ENCODE results near the gene AKT3.

Gene AKT3

DNA sequence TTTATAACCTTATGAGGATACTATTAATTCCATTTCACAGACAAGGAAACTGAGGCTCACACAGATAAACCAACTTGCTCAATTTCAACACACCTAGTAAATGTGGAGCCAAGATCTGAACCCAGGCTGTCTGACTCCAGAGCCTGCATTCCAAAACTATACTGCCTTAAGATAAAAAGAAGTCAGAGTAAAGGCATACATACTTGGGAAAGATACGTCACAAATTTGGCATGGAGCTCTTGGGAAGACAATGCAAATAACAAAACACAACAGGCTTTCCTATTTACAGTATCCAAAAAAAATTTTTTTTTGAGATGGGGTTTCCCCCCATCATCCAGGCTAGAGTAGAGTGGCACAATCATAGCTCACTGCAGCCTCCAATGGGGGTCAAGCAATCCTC, 5.9 kb downstream of the AKT3 start:
- Histone ChIP-seq H2BK120ac (ENCODE audit: low read depth, low read length) (no peak overlapping the region), H2AFZ (ENCODE audit: low read length) (no peak overlapping the region), H3K9ac (ENCODE audit: low read depth, low read length, poor library complexity) (no peak overlapping the region), H2BK15ac (ENCODE audit: low read length) (no peak overlapping the region), H3K18ac (ENCODE audit: low read length) (no peak overlapping the region), H3K36me3 (replicated peaks in 1 of 2; ENCODE audit: control insufficient read depth in 2 of 2, insufficient read depth in 2 of 2, low read length in 2 of 2) (peaks cover 0 to 29% of the 10 kb centered on the region in 2 donors), H3K27ac (replicated peaks; ENCODE audit: low read length) (no peak overlapping the region), H3K4me1 (ENCODE audit: control insufficient read depth in 2 of 2, insufficient read depth in 1 of 2, low read depth in 1 of 2, low read length in 2 of 2) (peaks cover 2 to 16% of the 10 kb centered on the region in 2 donors), H3K4me3 (ENCODE audit: low read length in 2 of 2) (no peak overlapping the region), H3K4me2 (ENCODE audit: insufficient read depth, low read length, poor library complexity, severe bottlenecking) (no peak overlapping the region), H4K91ac (ENCODE audit: low read depth, low read length, poor library complexity) (no peak overlapping the region), H3K9me3 (replicated peaks in 1 of 2; ENCODE audit: control insufficient read depth in 2 of 2, insufficient read depth in 1 of 2, low read depth in 1 of 2, low read length in 2 of 2) (peaks cover 0 to 28% of the 10 kb centered on the region in 2 donors), H3K14ac (ENCODE audit: low read length) (no peak overlapping the region), H2AK5ac (ENCODE audit: low read depth, low read length) (no peak overlapping the region), H4K8ac (ENCODE audit: low read depth, low read length) (no peak overlapping the region), H3K23ac (ENCODE audit: low read depth, low read length, poor library complexity) (no peak overlapping the region), H2BK12ac (ENCODE audit: low read length) (no peak overlapping the region), H2BK5ac (ENCODE audit: low read length) (no peak overlapping the region), H3K79me1 (ENCODE audit: low read depth, low read length) (peaks cover 2% of the 10 kb centered on the region), H3K27me3 (ENCODE audit: control insufficient read depth in 3 of 3, insufficient read depth in 3 of 3, low read depth in 1 of 3, low read length in 3 of 3) (no peaks in the 10 kb centered on the region), H3K4ac (ENCODE audit: low read length) (no peak overlapping the region)
- no CpG with 5 or more reads among the region's 1 CpG for WGBS, 2 donors (ENCODE audit: extremely low coverage in 2 of 2, insufficient read length in 2 of 2, insufficient replicate concordance in 1 of 2)
- DNase-seq (ENCODE audit: low spot score), result no peak

GRCh38 chr1:243842978-243843511, 7.0 kb downstream of the AKT3 start:
- H3K27me3 ChIP-seq (ENCODE audit: control insufficient read depth in 3 of 3, insufficient read depth in 3 of 3, low read depth in 1 of 3, low read length in 3 of 3), result no peaks in the 10 kb centered on the region
- H2BK120ac ChIP-seq (ENCODE audit: low read depth, low read length), result no peak overlapping the region
- no peak for DNase-seq (ENCODE audit: low spot score)
- peak overlapping the region; percentile 15 for H3K27ac ChIP-seq (replicated peaks; ENCODE audit: low read length)
- no peak overlapping the region for H2BK5ac ChIP-seq (ENCODE audit: low read length)
- peaks cover 0 to 37% of the 10 kb centered on the region in 2 donors for H3K36me3 ChIP-seq (replicated peaks in 1 of 2; ENCODE audit: control insufficient read depth in 2 of 2, insufficient read depth in 2 of 2, low read length in 2 of 2)
- no peak overlapping the region for H4K91ac ChIP-seq (ENCODE audit: low read depth, low read length, poor library complexity)
- no peak overlapping the region for H2AK5ac ChIP-seq (ENCODE audit: low read depth, low read length)
- peaks cover 2 to 16% of the 10 kb centered on the region in 2 donors for H3K4me1 ChIP-seq (ENCODE audit: control insufficient read depth in 2 of 2, insufficient read depth in 1 of 2, low read depth in 1 of 2, low read length in 2 of 2)
- 100% methylated on average over 1 of the region's 4 CpGs; no CpG with 5 or more reads in 1 of the 2 donors for WGBS, 2 donors (ENCODE audit: extremely low coverage in 2 of 2, insufficient read length in 2 of 2, insufficient replicate concordance in 1 of 2)
- peaks cover 2% of the 10 kb centered on the region for H3K79me1 ChIP-seq (ENCODE audit: low read depth, low read length)
- H3K4ac ChIP-seq (ENCODE audit: low read length), result no peak overlapping the region
- H3K23ac ChIP-seq (ENCODE audit: low read depth, low read length, poor library complexity), result no peak overlapping the region
- no peak overlapping the region for H2BK12ac ChIP-seq (ENCODE audit: low read length)
- H2AFZ ChIP-seq (ENCODE audit: low read length), result no peak overlapping the region
- no peak overlapping the region for H4K8ac ChIP-seq (ENCODE audit: low read depth, low read length)
- H3K9me3 ChIP-seq (replicated peaks in 1 of 2; ENCODE audit: control insufficient read depth in 2 of 2, insufficient read depth in 1 of 2, low read depth in 1 of 2, low read length in 2 of 2), result peaks cover 0 to 38% of the 10 kb centered on the region in 2 donors
- no peak overlapping the region for H3K4me2 ChIP-seq (ENCODE audit: insufficient read depth, low read length, poor library complexity, severe bottlenecking)
- no peak overlapping the region for H3K18ac ChIP-seq (ENCODE audit: low read length)
- H3K9ac ChIP-seq (ENCODE audit: low read depth, low read length, poor library complexity), result no peak overlapping the region
- no peak overlapping the region for H3K14ac ChIP-seq (ENCODE audit: low read length)
- H2BK15ac ChIP-seq (ENCODE audit: low read length), result no peak overlapping the region
- H3K4me3 ChIP-seq (ENCODE audit: low read length in 2 of 2), result no peak overlapping the region

- no peak overlapping the region for H2BK120ac ChIP-seq (ENCODE audit: low read depth, low read length)
- no peak overlapping the region for H2BK12ac ChIP-seq (ENCODE audit: low read length)
- H4K8ac ChIP-seq (ENCODE audit: low read depth, low read length), result no peak overlapping the region
- no peak for DNase-seq (ENCODE audit: low spot score)
- peaks cover 2 to 9% of the 10 kb centered on the region in 2 donors for H3K4me1 ChIP-seq (ENCODE audit: control insufficient read depth in 2 of 2, insufficient read depth in 1 of 2, low read depth in 1 of 2, low read length in 2 of 2)
- no peak overlapping the region for H2BK15ac ChIP-seq (ENCODE audit: low read length)
- no peak overlapping the region for H3K27ac ChIP-seq (replicated peaks; ENCODE audit: low read length)
- H2AFZ ChIP-seq (ENCODE audit: low read length), result no peak overlapping the region
- peaks cover 0 to 47% of the 10 kb centered on the region in 2 donors for H3K9me3 ChIP-seq (replicated peaks in 1 of 2; ENCODE audit: control insufficient read depth in 2 of 2, insufficient read depth in 1 of 2, low read depth in 1 of 2, low read length in 2 of 2)
- no CpG with 5 or more reads among the region's 5 CpGs for WGBS, 2 donors (ENCODE audit: extremely low coverage in 2 of 2, insufficient read length in 2 of 2, insufficient replicate concordance in 1 of 2)
- peaks cover 2% of the 10 kb centered on the region for H3K79me1 ChIP-seq (ENCODE audit: low read depth, low read length)
- no peak overlapping the region for H4K91ac ChIP-seq (ENCODE audit: low read depth, low read length, poor library complexity)
- no peak overlapping the region for H3K4me2 ChIP-seq (ENCODE audit: insufficient read depth, low read length, poor library complexity, severe bottlenecking)
- no peaks in the 10 kb centered on the region for H3K27me3 ChIP-seq (ENCODE audit: control insufficient read depth in 3 of 3, insufficient read depth in 3 of 3, low read depth in 1 of 3, low read length in 3 of 3)
- H3K9ac ChIP-seq (ENCODE audit: low read depth, low read length, poor library complexity), result no peak overlapping the region
- H3K4ac ChIP-seq (ENCODE audit: low read length), result no peak overlapping the region
- H3K4me3 ChIP-seq (ENCODE audit: low read length in 2 of 2), result no peak overlapping the region
- H3K14ac ChIP-seq (ENCODE audit: low read length), result no peak overlapping the region
- H3K18ac ChIP-seq (ENCODE audit: low read length), result no peak overlapping the region
- H3K23ac ChIP-seq (ENCODE audit: low read depth, low read length, poor library complexity), result no peak overlapping the region
- H2AK5ac ChIP-seq (ENCODE audit: low read depth, low read length), result no peak overlapping the region
- peaks cover 0 to 44% of the 10 kb centered on the region in 2 donors for H3K36me3 ChIP-seq (replicated peaks in 1 of 2; ENCODE audit: control insufficient read depth in 2 of 2, insufficient read depth in 2 of 2, low read length in 2 of 2)
- no peak overlapping the region for H2BK5ac ChIP-seq (ENCODE audit: low read length)
Measured at GRCh38 chr1:243842161-243842560, 7.9 kb downstream of the AKT3 start.

DNA sequence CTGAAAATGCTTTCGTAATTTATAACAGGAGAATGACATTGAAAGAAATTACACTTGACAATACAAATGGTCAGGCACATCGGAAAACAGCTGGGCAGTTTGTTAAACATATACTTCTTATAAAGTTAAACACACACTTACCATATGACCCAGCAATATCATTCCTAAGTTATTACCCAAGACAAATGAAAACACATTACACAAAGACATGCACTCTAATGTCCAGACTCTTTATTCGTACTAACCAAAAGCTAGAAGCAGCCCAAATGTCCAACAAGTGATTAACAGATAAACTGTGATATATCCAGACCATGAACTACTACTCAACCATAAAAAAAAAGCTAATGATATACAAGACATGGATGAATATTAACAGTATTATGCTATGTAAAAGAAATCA, 8.5 kb downstream of the AKT3 start:
- no peak overlapping the region for H2BK5ac ChIP-seq (ENCODE audit: low read length)
- no peak overlapping the region for H3K23ac ChIP-seq (ENCODE audit: low read depth, low read length, poor library complexity)
- no peak overlapping the region for H3K27ac ChIP-seq (replicated peaks; ENCODE audit: low read length)
- peaks cover 2 to 52% of the 10 kb centered on the region in 2 donors for H3K9me3 ChIP-seq (replicated peaks in 1 of 2; ENCODE audit: control insufficient read depth in 2 of 2, insufficient read depth in 1 of 2, low read depth in 1 of 2, low read length in 2 of 2)
- peaks cover 2% of the 10 kb centered on the region for H3K79me1 ChIP-seq (ENCODE audit: low read depth, low read length)
- no CpG with 5 or more reads among the region's 3 CpGs for WGBS, 2 donors (ENCODE audit: extremely low coverage in 2 of 2, insufficient read length in 2 of 2, insufficient replicate concordance in 1 of 2)
- H2BK12ac ChIP-seq (ENCODE audit: low read length), result no peak overlapping the region
- H2AK5ac ChIP-seq (ENCODE audit: low read depth, low read length), result no peak overlapping the region
- no peak for DNase-seq (ENCODE audit: low spot score)
- H2BK120ac ChIP-seq (ENCODE audit: low read depth, low read length), result no peak overlapping the region
- no peak overlapping the region for H3K4me2 ChIP-seq (ENCODE audit: insufficient read depth, low read length, poor library complexity, severe bottlenecking)
- no peak overlapping the region for H4K8ac ChIP-seq (ENCODE audit: low read depth, low read length)
- H3K4me1 ChIP-seq (ENCODE audit: control insufficient read depth in 2 of 2, insufficient read depth in 1 of 2, low read depth in 1 of 2, low read length in 2 of 2), result peaks cover 2 to 5% of the 10 kb centered on the region in 2 donors
- no peak overlapping the region for H4K91ac ChIP-seq (ENCODE audit: low read depth, low read length, poor library complexity)
- H3K36me3 ChIP-seq (replicated peaks in 1 of 2; ENCODE audit: control insufficient read depth in 2 of 2, insufficient read depth in 2 of 2, low read length in 2 of 2), result peaks cover 0 to 49% of the 10 kb centered on the region in 2 donors
- H3K9ac ChIP-seq (ENCODE audit: low read depth, low read length, poor library complexity), result no peak overlapping the region
- H2AFZ ChIP-seq (ENCODE audit: low read length), result no peak overlapping the region
- no peaks in the 10 kb centered on the region for H3K27me3 ChIP-seq (ENCODE audit: control insufficient read depth in 3 of 3, insufficient read depth in 3 of 3, low read depth in 1 of 3, low read length in 3 of 3)
- H3K18ac ChIP-seq (ENCODE audit: low read length), result no peak overlapping the region
- H3K4me3 ChIP-seq (ENCODE audit: low read length in 2 of 2), result no peak overlapping the region
- no peak overlapping the region for H2BK15ac ChIP-seq (ENCODE audit: low read length)
- H3K4ac ChIP-seq (ENCODE audit: low read length), result no peak overlapping the region
- no peak overlapping the region for H3K14ac ChIP-seq (ENCODE audit: low read length)

Measured in neuronal stem cell (in vitro differentiated cells).